Measurements from ENCODE around the gene DENND4A. TPM values are rescaled to one million over a fixed set of nuclear protein-coding genes. Genes with fewer than 3 reads are reported as not detected.

Gene DENND4A
- total and polyA plus RNA-seq, 2 of the 4 experiments (the other 2 are of a cell fraction) = 4.1 to 17.7 TPM

DNA sequence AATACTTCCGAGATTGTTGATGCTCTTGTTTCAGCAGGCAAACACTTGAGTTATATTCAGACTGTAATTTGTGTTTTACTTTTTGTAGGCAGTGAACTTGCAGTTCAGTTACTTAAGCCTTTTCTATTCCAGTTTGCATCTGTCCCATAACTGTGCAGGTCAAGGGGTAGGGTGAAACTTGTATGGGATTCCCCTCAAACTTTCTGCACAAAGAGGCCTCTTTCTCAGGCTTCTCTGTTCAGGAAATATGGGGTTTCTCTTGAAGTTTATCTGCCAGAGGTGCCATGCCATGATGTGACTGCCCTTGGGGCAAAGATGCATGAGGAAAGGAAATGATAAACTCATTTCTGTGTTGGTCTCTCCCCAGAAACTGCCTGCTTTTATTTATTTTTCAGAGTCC, 103.6 kb downstream of the DENND4A start:
- no CpG with 5 or more reads among the region's 1 CpG for WGBS, 2 experiments (ENCODE audit: extremely low coverage in 2 of 2, insufficient read length in 1 of 2)
- no peak for TF ChIP-seq CEBPB (IDR thresholded peaks at IDR 0.05; ENCODE audit: low read depth, low read length)
- no peak for TF ChIP-seq CHD1 (IDR thresholded peaks at IDR 0.05; ENCODE audit: low read depth, low read length)
- no peak for TF ChIP-seq RAD21 (IDR thresholded peaks at IDR 0.05; ENCODE audit: low read length)
- TF ChIP-seq, protein P1, sequence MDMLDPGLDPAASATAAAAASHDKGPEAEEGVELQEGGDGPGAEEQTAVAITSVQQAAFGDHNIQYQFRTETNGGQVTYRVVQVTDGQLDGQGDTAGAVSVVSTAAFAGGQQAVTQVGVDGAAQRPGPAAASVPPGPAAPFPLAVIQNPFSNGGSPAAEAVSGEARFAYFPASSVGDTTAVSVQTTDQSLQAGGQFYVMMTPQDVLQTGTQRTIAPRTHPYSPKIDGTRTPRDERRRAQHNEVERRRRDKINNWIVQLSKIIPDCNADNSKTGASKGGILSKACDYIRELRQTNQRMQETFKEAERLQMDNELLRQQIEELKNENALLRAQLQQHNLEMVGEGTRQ (IDR thresholded peaks at IDR 0.05; ENCODE audit: low read depth, low read length) = no peak
- TF ChIP-seq POLR2A (IDR thresholded peaks at IDR 0.05; ENCODE audit: low read depth, low read length) = no peak
- TF ChIP-seq MAZ (IDR thresholded peaks at IDR 0.05; ENCODE audit: borderline replicate concordance, low read depth, low read length) = no peak
- TF ChIP-seq MAFK (IDR thresholded peaks at IDR 0.05; ENCODE audit: low read depth, low read length) = no peak
- TF ChIP-seq MXI1 (IDR thresholded peaks at IDR 0.05; ENCODE audit: borderline replicate concordance, low read depth, low read length) = no peak
- no peak for TF ChIP-seq RCOR1 (IDR thresholded peaks at IDR 0.05; ENCODE audit: insufficient replicate concordance, low read length)
- no peak for TF ChIP-seq FOS (IDR thresholded peaks at IDR 0.05; ENCODE audit: low read depth, low read length)
- TF ChIP-seq SMC3 (IDR thresholded peaks at IDR 0.05; ENCODE audit: low read depth, low read length) = no peak
- Histone ChIP-seq H3K4me3 (ENCODE audit: insufficient read depth, low read depth, low read length) (no peak overlapping the region), H3K4me2 (ENCODE audit: low read depth, low read length) (no peak overlapping the region), H3K23ac (ENCODE audit: low read depth, low read length) (no peak overlapping the region), H3K27me3 (ENCODE audit: control insufficient read depth, insufficient read depth, low read length) (no peaks in the 10 kb centered on the region), H2AK9ac (replicated peaks; ENCODE audit: low read depth, low read length, poor library complexity) (no peak overlapping the region), H3K36me3 (ENCODE audit: control insufficient read depth, insufficient read depth, low read length) (peaks cover 9% of the 10 kb centered on the region), H3K56ac (ENCODE audit: extremely low read depth, insufficient read depth, low read length) (no peak overlapping the region), H4K5ac (ENCODE audit: low read depth, low read length) (no peak overlapping the region), H2BK5ac (ENCODE audit: low read depth, low read length, poor library complexity, severe bottlenecking) (no peak overlapping the region), H3K18ac (ENCODE audit: low read depth, low read length) (no peak overlapping the region), H4K8ac (ENCODE audit: low read depth in 2 of 2, low read length in 2 of 2) (no peak overlapping the region), H3K9me1 (ENCODE audit: insufficient read depth, low read length) (no peaks in the 10 kb centered on the region), H2BK120ac (ENCODE audit: low read depth, low read length) (no peak overlapping the region), H4K91ac (ENCODE audit: insufficient read depth, low read depth, low read length) (no peak overlapping the region), H3K27ac (ENCODE audit: insufficient read depth, low read length) (no peak overlapping the region), H3K4me1 (ENCODE audit: control insufficient read depth, insufficient read depth, low read length) (no peaks in the 10 kb centered on the region), H2BK20ac (ENCODE audit: low read depth, low read length) (no peak overlapping the region), H2BK15ac (ENCODE audit: low read depth, low read length) (no peak overlapping the region), H2AFZ (replicated peaks; ENCODE audit: low read length, poor library complexity) (no peak overlapping the region), H3K14ac (replicated peaks; ENCODE audit: low read depth, low read length) (no peak overlapping the region), H4K20me1 (ENCODE audit: insufficient read depth, low read length) (no peaks in the 10 kb centered on the region), H3K4ac (ENCODE audit: low read depth, low read length) (no peak overlapping the region), H2AK5ac (ENCODE audit: low read depth, low read length) (no peak overlapping the region), H3K9me3 (ENCODE audit: control insufficient read depth, insufficient read depth, low read length) (no peaks in the 10 kb centered on the region), H3K9ac (ENCODE audit: low read depth, low read length) (no peak overlapping the region), H3K79me1 (ENCODE audit: low read depth in 1 of 2, low read length in 2 of 2) (no peaks in the 10 kb centered on the region)
- DNase-seq (no peak), ATAC-seq (ENCODE audit: low read depth) (no peak)
- dilution Hi-C loops (cut with HindIII; ENCODE audit: low sequenced_read_pairs, unreplicated experiment) (no loop called here), intact Hi-C loops (cut with micrococcal nuclease) (no loop called here), in situ Hi-C loops (cut with MboI; ENCODE audit: low sequenced_read_pairs) (no loop called here)
- no TSS peak for BruUV-seq (replicated peaks)
- ChIA-PET POLR2A (ENCODE audit: unreplicated experiment) (interaction anchor here (0.5 kb wide), 1 partner anchor 328 kb away, joined by 3 read pairs; no protein-coding TSS in a partner anchor), CTCF (no interaction called here)
